GM21576 (cell line): Measurements from ENCODE around the gene ZBTB47.

Experiments
- ATAC-seq: cut with Tn5 transposase; IDR thresholded peaks from one replicate; pipeline ENCODE4 v1.9.1; 2021; ENCODE audit warnings: mild to moderate bottlenecking, moderate library complexity; ENCODE audit not compliant: unreplicated experiment

Gene ZBTB47

GRCh38 chr3:42653560-42654330 lies at the start of gene ZBTB47:
Gene ZBTB47, plus strand, starts transcription at chr3:42653697. Its CDS starts 4,659 bp downstream, at chr3:42658356.
- no peak for ATAC-seq

- ATAC-seq = no peak
Observed at GRCh38 chr3:42605546-42606173, 47.8 kb upstream of the ZBTB47 start.

- no peak for ATAC-seq
Observed at GRCh38 chr3:42608581-42608980, 44.9 kb upstream of the ZBTB47 start.

GRCh38 chr3:42610976-42611375 lies 42.5 kb upstream of the ZBTB47 start:
- no peak for ATAC-seq

- no peak for ATAC-seq
Observed at GRCh38 chr3:42612217-42612616, 41.3 kb upstream of the ZBTB47 start.

GRCh38 chr3:42612928-42613327 lies 40.6 kb upstream of the ZBTB47 start:
- ATAC-seq = peak; percentile 75

GRCh38 chr3:42613462-42613861 lies 40.0 kb upstream of the ZBTB47 start:
- no peak for ATAC-seq

- ATAC-seq = no peak
Observed at GRCh38 chr3:42631620-42632019, 21.9 kb upstream of the ZBTB47 start.

- ATAC-seq = no peak
Observed at GRCh38 chr3:42632146-42632545, 21.4 kb upstream of the ZBTB47 start.

GRCh38 chr3:42633544-42633943 lies 20.0 kb upstream of the ZBTB47 start:
- no peak for ATAC-seq

- ATAC-seq = no peak
Observed at GRCh38 chr3:42635111-42635510, 18.4 kb upstream of the ZBTB47 start.

GRCh38 chr3:42637001-42637400 lies 16.5 kb upstream of the ZBTB47 start:
- no peak for ATAC-seq

GRCh38 chr3:42638339-42638842 lies 15.1 kb upstream of the ZBTB47 start:
- no peak for ATAC-seq

GRCh38 chr3:42639192-42639591 lies 14.3 kb upstream of the ZBTB47 start:
- no peak for ATAC-seq

GRCh38 chr3:42640129-42640528 lies 13.4 kb upstream of the ZBTB47 start:
- no peak for ATAC-seq

GRCh38 chr3:42640771-42641370 lies 12.6 kb upstream of the ZBTB47 start:
- ATAC-seq = no peak

GRCh38 chr3:42647821-42648459 lies 5.6 kb upstream of the ZBTB47 start:
- ATAC-seq = no peak

- no peak for ATAC-seq
Observed at GRCh38 chr3:42649006-42649405, 4.5 kb upstream of the ZBTB47 start.

GRCh38 chr3:42649783-42650182 lies 3.7 kb upstream of the ZBTB47 start:
- no peak for ATAC-seq

GRCh38 chr3:42651248-42652091 lies 2.0 kb upstream of the ZBTB47 start:
- no peak for ATAC-seq

GRCh38 chr3:42652251-42652610 lies 1.3 kb upstream of the ZBTB47 start:
- ATAC-seq = no peak
